Activated T-helper 1 cell treated with anti-CD3 and anti-CD28 coated beads, Interleukin-12 subunit alpha, Interleukin-12 subunit beta, Interleukin-2, Interleukin-4 antibody, amounts not matched to agents 30 ng/mL and 10 ng/mL and 1 ng/mL, durations not matched to agents 14 hours and 24 hours and 36 hours (primary cell): Measurements from ENCODE around the gene ACOX3. TPM values are rescaled to one million over a fixed set of nuclear protein-coding genes. Genes with fewer than 3 reads are reported as not detected.

ENCODE experiments used
- DNase-seq: peaks from one replicate; pipeline ENCODE4 v3.0.0; 2021; ENCODE audit warnings: low spot score
- H3K27ac Mint-ChIP-seq: one replicate; pipeline ENCODE4 v1.8.0; 2021; ENCODE audit warnings: mild to moderate bottlenecking, mixed read lengths
- H3K27me3 Mint-ChIP-seq: one replicate; pipeline ENCODE4 v1.8.0; 2022; ENCODE audit warnings: mild to moderate bottlenecking, moderate library complexity, mixed read lengths; ENCODE audit not compliant: insufficient read depth
- H3K36me3 Mint-ChIP-seq: one replicate; pipeline ENCODE4 v1.8.0; 2021; ENCODE audit warnings: low read depth, mixed read lengths
- H3K4me1 Mint-ChIP-seq: one replicate; pipeline ENCODE4 v1.8.0; 2021; ENCODE audit warnings: low read depth, mixed read lengths
- H3K4me3 Mint-ChIP-seq: one replicate; pipeline ENCODE4 v1.8.0; 2021; ENCODE audit warnings: mild to moderate bottlenecking, moderate library complexity, mixed read lengths
- H3K9me3 Mint-ChIP-seq: one replicate; pipeline ENCODE4 v1.8.0; 2021; ENCODE audit warnings: mixed read lengths
- intact Hi-C: fragments of 100-400 bp; cut with micrococcal nuclease; formaldehyde crosslinking; loops from one replicate; pipeline ENCODE4 v1.15.1; 2024
- total RNA-seq: library from RNA; stranded (reverse); gene quantifications from 2 replicates; pipeline ENCODE4 v1.2.3, GENCODE V29; 2022

The ACOX3 gene
- total RNA-seq, 1 donor from 2014 or later, result 20.7 TPM

GRCh38 chr4:8403976-8404375 lies 36.5 kb downstream of the ACOX3 start:
- intact Hi-C loops, result loop anchor here (1.0 kb wide), 3 partner anchors 137 to 227 kb away; no protein-coding TSS in a partner anchor
- Mint-ChIP-seq H3K27ac (no peak overlapping the region), H3K9me3 (no peaks in the 10 kb centered on the region), H3K4me1 (no peaks in the 10 kb centered on the region), H3K27me3 (no peaks in the 10 kb centered on the region), H3K4me3 (no peak overlapping the region), H3K36me3 (peaks cover 3% of the 10 kb centered on the region)
- no peak for DNase-seq

GRCh38 chr4:8403173-8403753 lies 37.3 kb downstream of the ACOX3 start:
- no peak for DNase-seq
- no peak overlapping the region for H3K4me3 Mint-ChIP-seq
- H3K36me3 Mint-ChIP-seq, result peaks cover 3% of the 10 kb centered on the region
- no peak overlapping the region for H3K27ac Mint-ChIP-seq
- H3K27me3 Mint-ChIP-seq, result no peaks in the 10 kb centered on the region
- no peaks in the 10 kb centered on the region for H3K4me1 Mint-ChIP-seq
- H3K9me3 Mint-ChIP-seq, result no peaks in the 10 kb centered on the region
- intact Hi-C loops, result loop anchor here (1.0 kb wide), 3 partner anchors 136 to 226 kb away; no protein-coding TSS in a partner anchor

- intact Hi-C loops, result loop anchor here (1.0 kb wide), 3 partner anchors 135 to 225 kb away; no protein-coding TSS in a partner anchor
- Mint-ChIP-seq H3K4me1 (no peaks in the 10 kb centered on the region), H3K36me3 (peaks cover 3% of the 10 kb centered on the region), H3K27me3 (no peaks in the 10 kb centered on the region), H3K27ac (no peak overlapping the region), H3K4me3 (no peak overlapping the region), H3K9me3 (no peaks in the 10 kb centered on the region)
- no peak for DNase-seq
These were observed 37.9 kb downstream of the ACOX3 start for GRCh38 chr4:8402640-8403039.

GRCh38 chr4:8402181-8402597 lies 38.3 kb downstream of the ACOX3 start:
- no peak for DNase-seq
- Mint-ChIP-seq H3K27ac (no peak overlapping the region), H3K36me3 (peaks cover 3% of the 10 kb centered on the region), H3K27me3 (no peaks in the 10 kb centered on the region), H3K4me3 (no peak overlapping the region), H3K4me1 (no peaks in the 10 kb centered on the region), H3K9me3 (no peaks in the 10 kb centered on the region)
- intact Hi-C loops, result no loop called here

GRCh38 chr4:8401665-8402064 lies 38.9 kb downstream of the ACOX3 start:
- Mint-ChIP-seq H3K4me1 (no peaks in the 10 kb centered on the region), H3K27ac (no peak overlapping the region), H3K4me3 (no peak overlapping the region), H3K36me3 (peaks cover 3% of the 10 kb centered on the region), H3K27me3 (no peaks in the 10 kb centered on the region), H3K9me3 (no peaks in the 10 kb centered on the region)
- intact Hi-C loops, result no loop called here
- DNase-seq, result no peak

GRCh38 chr4:8400632-8401325 lies 39.7 kb downstream of the ACOX3 start:
- no peaks in the 10 kb centered on the region for H3K4me1 Mint-ChIP-seq
- no peak for DNase-seq
- intact Hi-C loops, result no loop called here
- no peak overlapping the region for H3K27ac Mint-ChIP-seq
- no peaks in the 10 kb centered on the region for H3K9me3 Mint-ChIP-seq
- H3K36me3 Mint-ChIP-seq, result no peaks in the 10 kb centered on the region
- H3K27me3 Mint-ChIP-seq, result no peaks in the 10 kb centered on the region
- no peak overlapping the region for H3K4me3 Mint-ChIP-seq

GRCh38 chr4:8399298-8399697 lies 41.2 kb downstream of the ACOX3 start:
- Mint-ChIP-seq H3K4me1 (no peaks in the 10 kb centered on the region), H3K36me3 (no peaks in the 10 kb centered on the region), H3K4me3 (no peak overlapping the region), H3K27ac (no peak overlapping the region), H3K9me3 (no peaks in the 10 kb centered on the region), H3K27me3 (no peaks in the 10 kb centered on the region)
- intact Hi-C loops, result no loop called here
- DNase-seq, result no peak

GRCh38 chr4:8398347-8398746 lies 42.2 kb downstream of the ACOX3 start:
- intact Hi-C loops, result no loop called here
- no peaks in the 10 kb centered on the region for H3K9me3 Mint-ChIP-seq

GRCh38 chr4:8396762-8397406 lies 43.6 kb downstream of the ACOX3 start:
- Mint-ChIP-seq H3K27me3 (no peaks in the 10 kb centered on the region), H3K9me3 (no peaks in the 10 kb centered on the region), H3K27ac (no peak overlapping the region), H3K36me3 (peaks cover 4% of the 10 kb centered on the region), H3K4me3 (no peak overlapping the region), H3K4me1 (peaks cover 5% of the 10 kb centered on the region)
- DNase-seq, result no peak
- intact Hi-C loops, result no loop called here

More at GRCh38 chr4:8398347-8398746, 42.2 kb downstream of the ACOX3 start:
- H3K4me3 Mint-ChIP-seq, result no peak overlapping the region
- no peaks in the 10 kb centered on the region for H3K36me3 Mint-ChIP-seq
- no peaks in the 10 kb centered on the region for H3K4me1 Mint-ChIP-seq
- H3K27me3 Mint-ChIP-seq, result no peaks in the 10 kb centered on the region
- no peak for DNase-seq
- H3K27ac Mint-ChIP-seq, result no peak overlapping the region

- intact Hi-C loops, result no loop called here
- Mint-ChIP-seq H3K27ac (no peak overlapping the region), H3K27me3 (no peaks in the 10 kb centered on the region), H3K36me3 (peaks cover 6% of the 10 kb centered on the region), H3K4me1 (peaks cover 9% of the 10 kb centered on the region), H3K4me3 (no peak overlapping the region), H3K9me3 (no peaks in the 10 kb centered on the region)
- no peak for DNase-seq
These were observed 44.8 kb downstream of the ACOX3 start for GRCh38 chr4:8395504-8396296.

- H3K27me3 Mint-ChIP-seq, result no peaks in the 10 kb centered on the region
- intact Hi-C loops, result no loop called here
- H3K4me1 Mint-ChIP-seq, result peaks cover 9% of the 10 kb centered on the region
- no peak overlapping the region for H3K27ac Mint-ChIP-seq
- no peaks in the 10 kb centered on the region for H3K9me3 Mint-ChIP-seq
- DNase-seq, result no peak
- peaks cover 6% of the 10 kb centered on the region for H3K36me3 Mint-ChIP-seq
- H3K4me3 Mint-ChIP-seq, result no peak overlapping the region
These were observed 45.7 kb downstream of the ACOX3 start for GRCh38 chr4:8394806-8395205.

- H3K27me3 Mint-ChIP-seq, result no peaks in the 10 kb centered on the region
- peaks cover 9% of the 10 kb centered on the region for H3K4me1 Mint-ChIP-seq
- no peak overlapping the region for H3K4me3 Mint-ChIP-seq
- DNase-seq, result no peak
- intact Hi-C loops, result no loop called here
- no peaks in the 10 kb centered on the region for H3K9me3 Mint-ChIP-seq
- H3K36me3 Mint-ChIP-seq, result peaks cover 6% of the 10 kb centered on the region
- H3K27ac Mint-ChIP-seq, result no peak overlapping the region
These were observed 46.4 kb downstream of the ACOX3 start for GRCh38 chr4:8394061-8394519.
